IMR-90 (cell line): ENCODE data around the gene SUGCT. TPM values are rescaled to one million over a fixed set of nuclear protein-coding genes. Genes with fewer than 3 reads are reported as not detected.

Source experiments
- ATAC-seq: fragments of 200-7000 bp; cut with Tn5 transposase; 2 replicates; pipeline ENCODE4 v1.9.1; 2020; ENCODE audit warnings: low read depth, mild to moderate bottlenecking, moderate library complexity
- BruUV-seq: library from RNA; stranded (reverse); fragments of 400-500 nt; replicated peaks from 2 replicates; lab custom pipeline; 2021; lab: Mats Ljungman, UMichigan
- CTCF ChIA-PET: fragments of 300-600 bp; formaldehyde crosslinking; extraction: SDS; loops from one replicate; lab custom pipeline; 2021; ENCODE audit warnings: antibody characterized with exemption; lab: Yijun Ruan, JAX
- POLR2A ChIA-PET: fragments of 300-600 bp; sonication (Branson Sonifier 250); formaldehyde crosslinking; loops from one replicate; lab custom pipeline; 2022; ENCODE audit warnings: antibody characterized with exemption; ENCODE audit not compliant: unreplicated experiment; lab: Charles Lee
- DNase-seq: peaks from one replicate; pipeline ENCODE4 v3.0.0; 2013
- H2AFZ ChIP-seq: replicated peaks from 2 replicates; pipeline ENCODE3; 2013; ENCODE audit warnings: low read length, mild to moderate bottlenecking; ENCODE audit not compliant: poor library complexity
- H2AK5ac ChIP-seq: 2 replicates; pipeline ENCODE4 v1.6.1; 2013; ENCODE audit warnings: low read depth, low read length, inconsistent platforms
- H2AK9ac ChIP-seq: replicated peaks from 2 replicates; pipeline ENCODE3; 2013; ENCODE audit warnings: mild to moderate bottlenecking, low read depth, low read length, moderate library complexity; ENCODE audit not compliant: poor library complexity
- H2BK120ac ChIP-seq: 2 replicates; pipeline ENCODE4 v1.6.1; 2013; ENCODE audit warnings: low read depth, low read length, inconsistent platforms
- H2BK15ac ChIP-seq: 3 replicates; pipeline ENCODE4 v1.6.1; 2013; ENCODE audit warnings: low read depth, low read length, inconsistent platforms
- H2BK20ac ChIP-seq: 2 replicates; pipeline ENCODE4 v1.6.1; 2013; ENCODE audit warnings: low read depth, mild to moderate bottlenecking, inconsistent platforms, low read length, moderate library complexity
- H2BK5ac ChIP-seq: 2 replicates; pipeline ENCODE4 v1.6.1; 2013; ENCODE audit warnings: mild to moderate bottlenecking, low read depth, low read length, inconsistent platforms; ENCODE audit not compliant: poor library complexity, severe bottlenecking
- H3K14ac ChIP-seq: replicated peaks from 2 replicates; pipeline ENCODE4 v1.6.1; 2013; ENCODE audit warnings: low read depth, low read length, inconsistent platforms
- H3K18ac ChIP-seq: 2 replicates; pipeline ENCODE4 v1.6.1; 2013; ENCODE audit warnings: low read depth, low read length, control low read depth
- H3K23ac ChIP-seq: 2 replicates; pipeline ENCODE4 v1.6.1; 2013; ENCODE audit warnings: low read depth, low read length, inconsistent platforms
- H3K27ac ChIP-seq: 2 replicates; pipeline ENCODE4 v1.5.1; 2013; ENCODE audit warnings: mild to moderate bottlenecking, control low read depth, low read length; ENCODE audit not compliant: insufficient read depth
- H3K27me3 ChIP-seq: 2 replicates; pipeline ENCODE4 v1.6.1; 2013; ENCODE audit warnings: low read length; ENCODE audit not compliant: control insufficient read depth, insufficient read depth
- H3K36me3 ChIP-seq: 2 replicates; pipeline ENCODE4 v1.6.1; 2013; ENCODE audit warnings: low read length, mixed read lengths; ENCODE audit not compliant: control insufficient read depth, insufficient read depth
- H3K4ac ChIP-seq: 2 replicates; pipeline ENCODE4 v1.6.1; 2013; ENCODE audit warnings: low read depth, low read length, inconsistent platforms
- H3K4me1 ChIP-seq: 2 replicates; pipeline ENCODE4 v1.6.1; 2013; ENCODE audit warnings: low read length, mixed read lengths; ENCODE audit not compliant: control insufficient read depth, insufficient read depth
- H3K4me2 ChIP-seq: 2 replicates; pipeline ENCODE4 v1.6.1; 2013; ENCODE audit warnings: low read depth, mild to moderate bottlenecking, control low read depth, low read length, moderate library complexity
- H3K4me3 ChIP-seq: 2 replicates; pipeline ENCODE4 v1.5.1; 2013; ENCODE audit warnings: low read depth, mild to moderate bottlenecking, control low read depth, low read length, moderate library complexity; ENCODE audit not compliant: insufficient read depth
- H3K56ac ChIP-seq: 2 replicates; pipeline ENCODE4 v1.6.1; 2013; ENCODE audit warnings: low read length, inconsistent platforms; ENCODE audit not compliant: insufficient read depth; ENCODE audit errors: extremely low read depth
- H3K79me1 ChIP-seq, 2 experiments: 2 replicates each; pipeline ENCODE4 v1.6.1; 2013; ENCODE audit warnings: low read length in 2 of 2, inconsistent platforms in 1 of 2, low read depth in 1 of 2
- H3K9ac ChIP-seq: 2 replicates; pipeline ENCODE4 v1.6.1; 2013; ENCODE audit warnings: low read depth, low read length, control low read depth
- H3K9me1 ChIP-seq: 2 replicates; pipeline ENCODE4 v1.6.1; 2013; ENCODE audit warnings: low read length, inconsistent platforms; ENCODE audit not compliant: insufficient read depth
- H3K9me3 ChIP-seq: 2 replicates; pipeline ENCODE4 v1.6.1; 2013; ENCODE audit warnings: low read length; ENCODE audit not compliant: control insufficient read depth, insufficient read depth
- H4K20me1 ChIP-seq: 2 replicates; pipeline ENCODE4 v1.6.1; 2013; ENCODE audit warnings: low read length, inconsistent platforms; ENCODE audit not compliant: insufficient read depth
- H4K5ac ChIP-seq: 2 replicates; pipeline ENCODE4 v1.6.1; 2013; ENCODE audit warnings: mild to moderate bottlenecking, low read depth, low read length, control low read depth
- H4K8ac ChIP-seq, 2 experiments: 2 replicates each; pipeline ENCODE4 v1.6.1; 2013; ENCODE audit warnings: low read depth in 2 of 2, low read length in 2 of 2, control low read depth in 1 of 2, inconsistent platforms in 1 of 2
- H4K91ac ChIP-seq: 2 replicates; pipeline ENCODE4 v1.6.1; 2013; ENCODE audit warnings: low read depth, low read length, inconsistent platforms; ENCODE audit not compliant: insufficient read depth
- MAFK ChIP-seq: IDR thresholded peaks from 2 replicates; pipeline ENCODE4 v1.6.1; 2012; ENCODE audit warnings: low read depth, low read length, improper control_type of control experiment
- WGBS, 2 experiments: methylation state at CpG; one replicate each; pipeline versions ENCODE4 v1.1.5 to v1.1.7; 2013; ENCODE audit warnings: missing lambda C conversion rate in 2 of 2; ENCODE audit not compliant: insufficient read length in 1 of 2; ENCODE audit errors: extremely low coverage in 2 of 2; 5-methylcytosine and 5-hydroxymethylcytosine counted together
- dilution Hi-C: fragments of 300-500 bp; cut with HindIII; formaldehyde crosslinking; loops from one replicate; pipeline ENCODE4 v1.14.3; 2018; ENCODE audit warnings: low sequenced_read_pairs; ENCODE audit not compliant: unreplicated experiment
- in situ Hi-C: fragments of 300-500 bp; cut with MboI; formaldehyde crosslinking; loops from 3 replicates; pipeline ENCODE4 v1.14.3; 2019; ENCODE audit warnings: low sequenced_read_pairs, inconsistent platforms, mixed read lengths
- intact Hi-C: fragments of 100-400 bp; cut with micrococcal nuclease; formaldehyde crosslinking; loops from 2 replicates; pipeline ENCODE4 v1.10.0; 2022
- polyA plus RNA-seq, 3 experiments: library from polyadenylated mRNA; depleted of rRNA; stranded (reverse); fragments of >200 nt; gene quantifications; 2 replicates each; pipeline ENCODE4 v1.2.3, GENCODE V29; 2012; ENCODE audit warnings: low replicate concordance in 1 of 3
- total RNA-seq: library from RNA; depleted of rRNA; stranded (reverse); fragments of >200 nt; gene quantifications from 2 replicates; pipeline ENCODE4 v1.2.3, GENCODE V29; 2012
- TF ChIP-seq, protein P1 (sequence below): fragments of 150-350 bp; IDR thresholded peaks from 2 replicates; pipeline ENCODE4 v1.6.1; 2017; ENCODE audit warnings: mild to moderate bottlenecking, antibody characterized with exemption, low read length, low read depth

The SUGCT gene
- total and polyA plus RNA-seq, 2 of the 4 experiments (the other 2 are of a cell fraction) = 5.9 to 8.3 TPM

DNA sequence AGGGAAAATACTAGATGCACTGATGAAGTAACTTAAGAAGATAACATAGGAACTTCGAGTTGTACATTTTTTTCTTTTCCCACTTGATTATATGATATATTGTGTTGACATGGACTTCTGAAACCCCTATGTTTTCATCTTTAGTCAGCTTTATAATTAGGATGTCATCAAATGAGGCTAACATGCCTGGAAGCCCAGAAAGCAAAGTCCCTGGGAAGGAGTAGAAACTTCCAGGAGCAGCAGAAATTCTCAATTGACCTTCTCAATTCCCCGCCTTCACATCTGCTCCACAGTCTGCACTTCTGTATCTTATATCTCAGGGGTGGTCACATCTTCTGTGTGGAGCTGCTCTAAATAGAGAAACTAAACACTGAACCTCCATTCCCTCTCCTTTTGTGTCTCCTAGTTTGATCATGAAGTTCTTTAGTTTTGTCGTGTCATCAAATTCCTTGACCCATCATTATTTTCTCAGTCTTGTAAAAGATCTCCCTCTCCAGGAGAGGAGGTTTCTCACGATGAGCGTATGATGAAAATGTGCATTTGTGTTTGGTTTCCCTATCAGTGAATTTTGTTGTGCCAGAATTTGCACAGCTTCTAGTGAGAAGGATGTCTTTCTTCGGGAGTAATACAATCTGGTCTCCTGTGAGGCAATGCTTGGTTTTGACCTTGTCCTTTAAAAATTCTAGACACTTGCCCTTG, 303.3 kb downstream of the SUGCT start:
- intact Hi-C loops (loop anchor here (1.0 kb wide), 1 partner anchor 31 kb away; no protein-coding TSS in a partner anchor), dilution Hi-C loops (no loop called here), in situ Hi-C loops (no loop called here)
- Histone ChIP-seq H3K56ac (peak overlapping the region; percentile 95), H2AFZ (peak overlapping the region; percentile 44), H3K9ac (peak overlapping the region; percentile 20), H2AK9ac (no peak overlapping the region), H3K4ac (peak overlapping the region; percentile 96), H3K4me1 (peaks cover 11% of the 10 kb centered on the region), H4K5ac (peak overlapping the region; percentile 80), H3K36me3 (no peaks in the 10 kb centered on the region), H2BK5ac (peak overlapping the region; percentile 96), H4K20me1 (no peaks in the 10 kb centered on the region), H3K27ac (peak overlapping the region; percentile 85), H3K14ac (peak overlapping the region; percentile 99), H3K4me2 (peak overlapping the region; percentile 6; the same call in 1 of the 2 replicates), H2AK5ac (peak overlapping the region; percentile 79), H4K91ac (peak overlapping the region; percentile 99), H4K8ac (peak overlapping the region; percentile 90 to 97), H2BK120ac (peak overlapping the region; percentile 99), H3K9me3 (no peaks in the 10 kb centered on the region), H3K27me3 (no peaks in the 10 kb centered on the region), H3K18ac (peak overlapping the region; percentile 90), H2BK20ac (peak overlapping the region; percentile 99), H2BK15ac (peak overlapping the region; percentile 99), H3K23ac (peak overlapping the region; percentile 97), H3K9me1 (peaks cover 9% of the 10 kb centered on the region), H3K4me3 (no peak overlapping the region), H3K79me1 (peaks cover 0 to 7% of the 10 kb centered on the region in 2 experiments; a peak in 1 of 4 replicates)
- peak; percentile 20 for DNase-seq
- BruUV-seq = no TSS peak
- ChIA-PET POLR2A (no interaction called here), CTCF (no interaction called here)
- WGBS, 2 experiments = no CpG with 5 or more reads among the region's 6 CpGs
- no peak; the same call in 1 of the 2 replicates for ATAC-seq
- TF ChIP-seq, protein P1, sequence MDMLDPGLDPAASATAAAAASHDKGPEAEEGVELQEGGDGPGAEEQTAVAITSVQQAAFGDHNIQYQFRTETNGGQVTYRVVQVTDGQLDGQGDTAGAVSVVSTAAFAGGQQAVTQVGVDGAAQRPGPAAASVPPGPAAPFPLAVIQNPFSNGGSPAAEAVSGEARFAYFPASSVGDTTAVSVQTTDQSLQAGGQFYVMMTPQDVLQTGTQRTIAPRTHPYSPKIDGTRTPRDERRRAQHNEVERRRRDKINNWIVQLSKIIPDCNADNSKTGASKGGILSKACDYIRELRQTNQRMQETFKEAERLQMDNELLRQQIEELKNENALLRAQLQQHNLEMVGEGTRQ = no peak
- TF ChIP-seq MAFK = peak; percentile 94
